ENCODE results near the gene UNC119B. TPM values are rescaled to one million over a fixed set of nuclear protein-coding genes. Genes with fewer than 3 reads are reported as not detected.

Gene UNC119B
- total RNA-seq, 2 experiments from 2014 or later: 22.4 to 23.6 TPM

DNA sequence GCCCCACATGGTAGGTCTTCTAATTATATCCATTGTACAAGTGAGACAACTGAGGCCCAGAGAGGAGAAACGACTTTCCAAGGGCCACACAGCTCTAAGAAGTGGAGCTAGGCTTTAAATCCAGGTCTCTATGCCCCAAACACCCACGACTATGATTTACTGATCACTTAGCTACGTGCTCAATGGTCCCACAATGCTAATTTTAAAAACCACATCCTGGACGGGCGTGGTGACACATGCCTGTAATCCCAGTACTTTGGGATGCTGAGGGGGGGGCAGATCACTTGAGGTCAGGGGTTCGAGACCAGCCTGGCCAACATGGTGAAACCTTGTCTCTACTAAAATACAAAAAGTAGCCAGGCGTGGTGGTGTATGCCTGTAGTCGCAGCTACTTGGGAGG is 31.7 kb upstream of the UNC119B start:
- Mint-ChIP-seq H3K27ac (peak overlapping the region; percentile 93), H3K27me3 (peaks cover 4% of the 10 kb centered on the region), H3K4me1 (peaks cover 37% of the 10 kb centered on the region), H3K9me3 (no peaks in the 10 kb centered on the region), H3K4me3 (peak overlapping the region; percentile 54), H3K36me3 (ENCODE audit: low read depth) (no peaks in the 10 kb centered on the region)
- CTCF ChIA-PET: interaction anchor here (0.7 to 3.7 kb wide), 5 partner anchors 8 to 240 kb away, joined by 3 to 36 read pairs (median 4); partner anchors contain the start of genes CABP1 and MLEC
- POLR2A ChIA-PET: interaction anchor here (0.5 to 2.7 kb wide), 6 partner anchors 9 to 387 kb away, joined by 3 to 18 read pairs (median 5); partner anchors contain the start of genes MLEC, POP5 and UNC119B
- peak; percentile 49 for DNase-seq

DNA sequence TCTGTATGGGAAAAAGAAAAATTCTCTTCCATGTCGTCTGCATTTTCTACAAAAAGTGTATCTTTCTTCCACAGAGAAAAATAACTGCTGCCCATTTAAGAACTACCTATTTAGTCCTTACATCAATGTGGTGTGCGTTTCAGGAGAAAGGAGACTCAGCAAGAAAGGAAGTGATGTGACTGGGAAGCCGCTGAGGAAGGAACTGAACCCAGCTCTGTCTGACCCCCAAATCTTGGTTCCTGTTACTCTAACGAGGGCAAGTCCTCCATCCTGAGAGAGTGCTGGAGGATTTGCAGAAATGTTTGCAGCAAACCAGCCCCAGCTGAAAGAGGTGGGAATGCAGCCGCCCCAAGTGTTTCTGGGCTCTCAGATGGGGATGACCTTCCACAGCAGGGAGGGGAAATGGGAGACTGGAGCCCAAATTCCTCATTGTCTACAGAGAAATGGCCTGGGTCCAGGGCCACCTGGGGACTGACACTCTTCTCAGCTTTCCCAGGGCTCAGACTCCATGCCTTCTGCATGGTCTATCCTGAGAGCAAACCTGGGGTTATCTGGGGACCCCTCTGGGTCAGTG is 30.0 kb upstream of the UNC119B start:
- Mint-ChIP-seq H3K36me3 (ENCODE audit: low read depth) (peaks cover 3% of the 10 kb centered on the region), H3K9me3 (no peaks in the 10 kb centered on the region), H3K27me3 (no peaks in the 10 kb centered on the region), H3K4me1 (peaks cover 49% of the 10 kb centered on the region), H3K27ac (no peak overlapping the region), H3K4me3 (no peak overlapping the region)
- DNase-seq: no peak
- CTCF ChIA-PET: interaction anchor here (3.7 kb wide), 1 partner anchor 32 kb away, joined by 36 read pairs; no protein-coding TSS in a partner anchor
- POLR2A ChIA-PET: interaction anchor here (0.8 to 2.7 kb wide), 2 partner anchors 30 to 99 kb away, joined by 3 to 11 read pairs; partner anchors contain the start of gene UNC119B

DNA sequence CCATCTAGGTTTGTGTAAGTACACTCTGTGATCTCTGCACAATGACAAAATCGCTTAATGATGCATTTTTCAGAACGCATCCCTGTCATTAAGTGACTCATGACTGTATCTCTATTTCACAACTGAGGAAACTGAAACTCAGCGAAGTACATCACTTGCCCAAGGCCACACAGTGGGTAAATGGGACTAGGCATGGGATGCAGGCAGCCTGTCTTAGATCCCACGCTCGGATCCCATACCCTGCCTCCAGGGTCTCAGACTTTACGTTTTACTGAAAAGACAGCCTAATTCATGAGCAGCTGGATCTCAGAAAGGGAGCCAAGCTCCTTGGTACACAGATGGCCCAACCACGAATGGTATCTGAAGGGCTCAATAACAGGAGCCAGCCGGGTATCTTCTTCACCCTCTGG is 25.7 kb upstream of the UNC119B start:
- Mint-ChIP-seq H3K4me3 (no peak overlapping the region), H3K4me1 (peaks cover 50% of the 10 kb centered on the region), H3K36me3 (ENCODE audit: low read depth) (peaks cover 6% of the 10 kb centered on the region), H3K27me3 (no peaks in the 10 kb centered on the region), H3K27ac (peak overlapping the region; percentile 87), H3K9me3 (no peaks in the 10 kb centered on the region)
- POLR2A ChIA-PET: interaction anchor here (0.6 to 1.0 kb wide), 2 partner anchors 26 to 150 kb away, joined by 3 read pairs; partner anchors contain the start of gene UNC119B
- DNase-seq: peak; percentile 32
- CTCF ChIA-PET: interaction anchor here (1.3 to 9.7 kb wide), 2 partner anchors 36 to 219 kb away, joined by 3 to 91 read pairs; partner anchors contain the start of gene SPPL3

DNA sequence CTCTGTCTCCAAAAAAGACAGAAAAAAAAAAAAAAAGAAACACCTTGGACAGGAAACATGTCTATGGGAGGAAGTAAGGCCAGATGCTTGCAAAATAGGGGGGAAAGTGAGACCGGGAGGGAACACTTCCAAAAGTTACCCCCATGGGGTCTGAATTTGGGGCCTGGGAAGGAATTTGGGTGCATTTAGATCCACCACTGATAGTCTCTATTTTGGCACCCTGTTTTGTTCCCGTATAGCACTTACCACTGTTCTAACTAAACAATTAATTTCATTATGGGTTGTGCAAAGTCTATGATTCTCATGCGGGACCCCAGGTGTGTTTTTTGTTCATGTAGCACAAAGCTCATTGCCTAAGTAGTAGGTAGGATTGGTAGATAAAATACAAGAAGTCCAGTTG is 24.7 kb upstream of the UNC119B start:
- H3K4me3 Mint-ChIP-seq: peak overlapping the region; percentile 46
- H3K27ac Mint-ChIP-seq: peak overlapping the region; percentile 87
- DNase-seq: no peak
- H3K36me3 Mint-ChIP-seq (ENCODE audit: low read depth): peaks cover 6% of the 10 kb centered on the region
- peaks cover 51% of the 10 kb centered on the region for H3K4me1 Mint-ChIP-seq
- no peaks in the 10 kb centered on the region for H3K27me3 Mint-ChIP-seq
- POLR2A ChIA-PET: interaction anchor here (0.6 to 0.7 kb wide), 2 partner anchors 235 to 282 kb away, joined by 3 to 4 read pairs; no protein-coding TSS in a partner anchor
- no peaks in the 10 kb centered on the region for H3K9me3 Mint-ChIP-seq
- CTCF ChIA-PET: interaction anchor here (9.7 kb wide), 1 partner anchor 37 kb away, joined by 91 read pairs; no protein-coding TSS in a partner anchor

DNA sequence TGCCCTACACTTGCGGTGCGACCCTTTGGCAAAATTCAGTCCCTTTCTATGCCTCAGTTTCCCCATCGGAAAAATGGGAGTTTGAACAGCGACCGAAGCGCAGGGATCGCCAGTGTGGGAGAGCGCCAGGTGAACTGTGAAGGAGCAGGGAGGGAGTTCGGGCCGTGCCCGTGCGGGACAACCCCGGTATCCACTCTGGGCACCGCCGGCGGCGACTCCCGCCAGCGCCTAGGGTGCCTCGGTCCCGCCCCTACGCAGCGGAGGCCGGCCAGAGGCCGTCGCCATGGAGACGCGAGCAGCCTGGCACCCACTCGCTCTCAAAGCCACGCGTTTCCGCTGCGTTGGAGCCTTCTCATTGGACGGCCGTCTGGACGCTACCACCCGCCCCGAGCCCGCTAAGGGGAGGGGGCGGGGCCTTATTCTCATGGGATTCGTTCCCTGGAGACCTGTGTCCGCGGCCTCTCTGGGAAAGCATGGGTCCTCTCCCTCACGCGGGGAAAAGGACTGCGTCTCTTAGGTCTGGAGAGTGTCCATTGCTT is 24.0 kb upstream of the UNC119B start:
- Mint-ChIP-seq H3K9me3 (no peaks in the 10 kb centered on the region), H3K4me3 (peak overlapping the region; percentile 87), H3K36me3 (ENCODE audit: low read depth) (peaks cover 6% of the 10 kb centered on the region), H3K27me3 (no peaks in the 10 kb centered on the region), H3K27ac (peak overlapping the region; percentile 87), H3K4me1 (peaks cover 57% of the 10 kb centered on the region)
- POLR2A ChIA-PET: interaction anchor here (0.7 to 4.2 kb wide), 7 partner anchors 8 to 485 kb away, joined by 3 to 24 read pairs (median 4); partner anchors contain the start of genes POP5, RPLP0 and UNC119B
- CTCF ChIA-PET: interaction anchor here (1.0 to 9.7 kb wide), 8 partner anchors 8 to 286 kb away, joined by 3 to 91 read pairs (median 4); partner anchors contain the start of genes POP5 and UNC119B
- peak; percentile 98 for DNase-seq

DNA sequence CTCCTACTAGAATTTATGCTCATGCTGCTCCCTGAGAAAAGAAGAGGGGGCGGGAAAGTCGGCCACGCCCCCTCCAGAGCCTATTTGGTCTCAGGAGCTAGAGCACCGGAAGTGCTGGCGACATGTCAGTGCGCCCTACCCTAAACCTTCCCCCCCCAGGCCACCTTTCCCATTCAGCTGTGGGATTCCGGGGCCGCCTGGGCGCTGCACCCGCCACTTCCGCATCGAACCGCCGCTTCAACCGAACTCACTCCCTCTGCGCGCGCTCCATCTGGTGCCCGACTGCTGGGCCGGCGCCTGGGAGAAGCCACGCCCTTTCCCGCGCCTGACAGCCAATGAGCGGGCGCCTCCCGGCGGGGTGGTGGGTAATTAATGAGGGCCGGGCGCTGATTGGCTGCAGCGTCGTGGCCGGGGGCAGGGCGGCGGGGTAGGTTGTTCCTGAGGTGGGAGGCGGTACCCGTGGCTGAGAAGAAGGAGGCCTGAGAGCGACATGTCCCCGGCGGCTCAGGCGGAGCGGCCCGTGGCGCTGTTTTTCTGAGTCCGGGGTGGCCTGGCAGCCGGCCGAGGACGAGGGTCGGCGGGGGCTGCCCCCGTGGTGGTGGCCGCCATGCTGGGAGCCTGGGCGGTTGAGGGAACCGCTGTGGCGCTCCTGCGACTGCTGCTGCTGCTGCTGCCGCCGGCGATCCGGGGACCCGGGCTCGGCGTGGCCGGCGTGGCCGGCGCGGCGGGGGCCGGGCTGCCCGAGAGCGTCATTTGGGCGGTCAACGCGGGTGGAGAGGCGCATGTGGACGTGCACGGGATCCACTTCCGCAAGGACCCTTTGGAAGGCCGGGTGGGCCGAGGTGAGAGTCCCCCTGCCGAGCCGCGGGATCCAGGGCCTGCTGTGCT is 23.3 kb upstream of the UNC119B start, which contains the start of gene MLEC:
Gene MLEC (plus strand): TSS at position 460 of the 888 bp plus-strand sequence. CDS start 148 bp downstream, at position 608.
- Mint-ChIP-seq H3K9me3 (no peaks in the 10 kb centered on the region), H3K27me3 (no peaks in the 10 kb centered on the region), H3K27ac (peak within 1 kb of the TSS; percentile 87), H3K36me3 (ENCODE audit: low read depth) (peaks cover 6% of the 10 kb centered on the region), H3K4me1 (peaks cover 63% of the 10 kb centered on the region), H3K4me3 (peak within 1 kb of the TSS; percentile 87)
- peak; percentile 100 for DNase-seq
- ChIA-PET CTCF (interaction anchor here (0.5 to 9.7 kb wide), 9 partner anchors 9 to 285 kb away, joined by 3 to 91 read pairs (median 4); partner anchors contain the start of genes POP5 and UNC119B), POLR2A (interaction anchor here (0.6 to 4.2 kb wide), 11 partner anchors 8 to 611 kb away, joined by 3 to 24 read pairs (median 4); partner anchors contain the start of genes POP5, RPLP0 and UNC119B)

DNA sequence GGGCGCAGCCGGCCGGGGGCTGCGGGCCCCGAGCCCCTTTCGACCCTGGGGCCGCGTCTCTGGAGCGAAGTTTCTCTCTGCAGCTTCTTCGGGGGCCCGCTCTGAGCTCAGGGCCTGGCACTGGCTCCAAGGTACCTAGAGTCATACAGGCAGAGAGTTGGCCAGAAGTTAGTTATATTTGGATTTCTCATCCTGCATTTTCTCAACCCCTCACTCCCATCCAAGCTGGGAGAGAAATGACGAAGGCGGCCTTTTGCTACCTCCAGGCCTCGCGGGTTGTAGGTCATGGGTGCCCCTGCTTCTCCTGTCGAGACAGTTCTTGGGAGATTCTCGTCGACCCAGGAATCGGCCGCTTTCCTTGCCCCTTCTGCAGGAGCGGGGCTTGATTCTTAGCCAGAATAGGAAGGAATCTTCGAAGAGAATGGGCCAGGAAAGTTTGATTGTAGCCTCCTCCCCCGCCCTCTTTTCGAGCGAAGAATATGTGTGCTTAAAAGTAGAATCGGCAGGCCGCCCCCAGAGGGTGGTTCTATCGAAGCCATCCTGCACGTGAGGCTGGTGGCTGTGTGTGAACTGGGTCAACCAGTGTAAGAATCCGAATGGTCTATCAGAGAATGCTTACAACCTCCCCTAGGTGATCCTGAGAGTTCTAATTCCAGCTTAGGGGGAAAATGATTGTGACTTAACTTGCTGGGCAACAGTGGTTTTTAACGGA is 22.5 kb upstream of the UNC119B start:
- peak overlapping the region; percentile 82 for H3K4me3 Mint-ChIP-seq
- CTCF ChIA-PET: interaction anchor here (0.6 to 9.7 kb wide), 6 partner anchors 9 to 1204 kb away, joined by 3 to 91 read pairs (median 4); partner anchors contain the start of gene UNC119B
- H3K9me3 Mint-ChIP-seq: no peaks in the 10 kb centered on the region
- peak; percentile 46 for DNase-seq
- POLR2A ChIA-PET: interaction anchor here (0.6 to 4.2 kb wide), 9 partner anchors 9 to 610 kb away, joined by 3 to 24 read pairs (median 3); partner anchors contain the start of gene UNC119B
- H3K27ac Mint-ChIP-seq: peak overlapping the region; percentile 56
- no peaks in the 10 kb centered on the region for H3K27me3 Mint-ChIP-seq
- peaks cover 70% of the 10 kb centered on the region for H3K4me1 Mint-ChIP-seq
- H3K36me3 Mint-ChIP-seq (ENCODE audit: low read depth): peaks cover 10% of the 10 kb centered on the region

DNA sequence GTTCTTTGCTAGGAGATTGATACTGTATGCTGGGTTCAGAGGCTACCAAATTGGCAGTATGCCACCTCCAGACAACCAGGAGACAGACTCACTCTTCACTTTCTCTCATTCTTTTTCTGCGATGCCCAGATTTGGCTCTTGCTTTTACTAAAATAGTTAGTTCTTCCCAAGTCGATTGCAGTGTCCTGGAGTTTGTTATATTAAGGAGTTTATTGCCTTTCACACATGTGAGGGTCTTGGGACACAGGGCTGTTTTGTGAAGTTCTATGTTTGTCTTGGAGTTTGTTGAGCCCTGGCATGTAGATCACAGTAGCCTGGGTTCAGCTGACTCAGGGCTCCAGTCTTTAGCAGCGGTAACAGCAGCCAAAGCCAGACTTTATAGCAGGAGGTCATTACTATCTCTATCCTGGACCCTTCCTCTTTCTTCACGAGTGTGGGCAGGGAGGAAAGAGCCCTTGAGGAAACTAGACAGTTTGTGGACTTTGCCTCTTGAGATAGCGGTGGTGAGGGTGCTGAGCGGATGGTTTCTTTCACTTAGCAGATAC is 21.7 kb upstream of the UNC119B start:
- ChIA-PET POLR2A (interaction anchor here (0.9 to 4.2 kb wide), 7 partner anchors 10 to 397 kb away, joined by 3 to 24 read pairs (median 4); partner anchors contain the start of genes RNU4-2 and UNC119B), CTCF (interaction anchor here (2.4 to 9.7 kb wide), 2 partner anchors 41 to 44 kb away, joined by 5 to 91 read pairs; no protein-coding TSS in a partner anchor)
- peak overlapping the region; percentile 82 for H3K4me3 Mint-ChIP-seq
- H3K27ac Mint-ChIP-seq: peak overlapping the region; percentile 56
- H3K27me3 Mint-ChIP-seq: no peaks in the 10 kb centered on the region
- H3K36me3 Mint-ChIP-seq (ENCODE audit: low read depth): peaks cover 14% of the 10 kb centered on the region
- H3K9me3 Mint-ChIP-seq: no peaks in the 10 kb centered on the region
- peaks cover 73% of the 10 kb centered on the region for H3K4me1 Mint-ChIP-seq
- no peak for DNase-seq

DNA sequence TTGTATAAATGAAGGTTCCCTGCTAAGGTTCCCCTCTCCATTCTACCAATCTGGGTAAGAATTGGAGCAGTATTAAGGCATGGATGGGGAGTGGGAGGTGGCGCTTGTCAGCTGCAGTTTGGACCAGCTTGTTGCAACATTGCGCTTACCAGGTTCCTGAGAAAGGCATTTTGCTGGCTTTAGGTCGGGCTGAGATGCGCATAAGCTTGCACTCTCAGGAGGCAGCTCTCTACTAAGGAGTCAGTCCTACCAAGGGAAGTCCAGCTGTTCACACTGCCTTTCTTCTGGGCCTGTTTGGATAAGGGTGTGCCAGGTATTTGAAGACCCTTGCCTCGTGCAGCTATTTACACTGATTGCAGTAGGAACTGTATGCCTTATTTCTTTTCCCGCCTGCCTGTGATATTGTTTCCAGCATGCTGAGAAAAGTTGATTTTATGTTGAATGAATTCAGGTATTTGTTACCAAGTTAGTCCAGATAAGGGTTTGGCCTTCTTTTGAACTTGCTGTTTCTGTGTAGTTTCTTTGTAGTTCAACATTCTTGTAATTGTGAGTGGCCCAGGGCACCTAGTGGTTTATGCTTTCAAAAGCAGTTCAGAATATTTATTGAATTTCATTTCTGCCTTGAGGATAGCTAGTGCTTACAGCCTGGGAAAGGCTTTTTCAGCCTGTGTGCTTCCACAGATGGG is 20.7 kb upstream of the UNC119B start:
- Mint-ChIP-seq H3K4me1 (peaks cover 71% of the 10 kb centered on the region), H3K27me3 (no peaks in the 10 kb centered on the region), H3K27ac (no peak overlapping the region), H3K9me3 (no peaks in the 10 kb centered on the region), H3K4me3 (peak overlapping the region; percentile 82), H3K36me3 (ENCODE audit: low read depth) (peaks cover 22% of the 10 kb centered on the region)
- CTCF ChIA-PET: interaction anchor here (0.6 to 9.7 kb wide), 2 partner anchors 41 to 296 kb away, joined by 3 to 91 read pairs; no protein-coding TSS in a partner anchor
- DNase-seq: no peak
- POLR2A ChIA-PET: interaction anchor here (1.1 to 4.2 kb wide), 2 partner anchors 21 to 398 kb away, joined by 5 to 24 read pairs; partner anchors contain the start of genes RNU4-2 and UNC119B

DNA sequence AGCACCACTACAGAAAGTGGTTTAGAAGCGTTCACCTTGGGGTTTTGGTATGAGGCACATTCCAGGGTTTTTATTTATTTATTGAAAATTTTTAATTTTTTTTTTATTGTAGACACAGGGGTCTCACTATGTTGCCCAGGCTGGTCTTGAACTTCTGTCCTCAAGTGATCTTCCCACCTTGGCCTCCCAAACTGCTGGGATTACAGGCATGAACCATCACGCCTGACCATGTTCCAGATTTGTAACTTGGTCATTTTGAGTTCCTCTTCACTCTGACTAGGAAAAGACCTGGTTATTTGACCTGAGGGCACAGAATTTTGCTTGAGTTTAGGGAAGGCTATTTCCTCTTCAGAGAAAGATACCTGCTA is 20.2 kb upstream of the UNC119B start:
- peaks cover 66% of the 10 kb centered on the region for H3K4me1 Mint-ChIP-seq
- no peak for DNase-seq
- H3K27me3 Mint-ChIP-seq: no peaks in the 10 kb centered on the region
- CTCF ChIA-PET: interaction anchor here (9.7 kb wide), 1 partner anchor 42 kb away, joined by 91 read pairs; no protein-coding TSS in a partner anchor
- no peak overlapping the region for H3K27ac Mint-ChIP-seq
- POLR2A ChIA-PET: interaction anchor here (1.1 to 4.2 kb wide), 2 partner anchors 21 to 398 kb away, joined by 5 to 24 read pairs; partner anchors contain the start of genes RNU4-2 and UNC119B
- no peaks in the 10 kb centered on the region for H3K9me3 Mint-ChIP-seq
- peaks cover 26% of the 10 kb centered on the region for H3K36me3 Mint-ChIP-seq (ENCODE audit: low read depth)
- H3K4me3 Mint-ChIP-seq: no peak overlapping the region

DNA sequence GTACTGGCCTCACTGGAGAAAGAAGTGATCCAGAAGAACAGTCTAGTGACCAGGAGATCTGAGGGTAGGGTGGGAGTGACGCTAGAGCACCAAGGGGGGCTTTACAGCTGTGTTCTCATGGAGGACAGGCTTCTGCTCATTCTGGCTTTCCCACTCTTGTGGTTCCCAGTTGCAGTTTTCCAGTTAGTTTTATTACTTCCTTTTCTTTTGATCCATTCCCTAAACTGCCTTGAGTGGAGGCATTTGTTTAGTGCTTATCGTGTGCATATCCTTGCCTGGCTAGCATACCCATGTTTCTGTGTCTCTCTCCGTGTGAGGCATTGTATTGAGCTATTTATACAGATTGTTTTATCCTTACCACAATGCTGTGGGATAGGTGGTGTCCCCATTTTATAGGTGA is 19.3 kb upstream of the UNC119B start:
- ChIA-PET CTCF (interaction anchor here (9.7 kb wide), 1 partner anchor 43 kb away, joined by 91 read pairs; no protein-coding TSS in a partner anchor), POLR2A (no interaction called here)
- Mint-ChIP-seq H3K4me1 (peaks cover 59% of the 10 kb centered on the region), H3K27me3 (no peaks in the 10 kb centered on the region), H3K4me3 (no peak overlapping the region), H3K36me3 (ENCODE audit: low read depth) (peaks cover 34% of the 10 kb centered on the region), H3K27ac (no peak overlapping the region), H3K9me3 (no peaks in the 10 kb centered on the region)
- no peak for DNase-seq
